ENCODE results near the gene CYBA. TPM values are rescaled to one million over a fixed set of nuclear protein-coding genes. Genes with fewer than 3 reads are reported as not detected.

CYBA gene
- total RNA-seq, 2 experiments from 2014 or later: 262 to 265 TPM

DNA sequence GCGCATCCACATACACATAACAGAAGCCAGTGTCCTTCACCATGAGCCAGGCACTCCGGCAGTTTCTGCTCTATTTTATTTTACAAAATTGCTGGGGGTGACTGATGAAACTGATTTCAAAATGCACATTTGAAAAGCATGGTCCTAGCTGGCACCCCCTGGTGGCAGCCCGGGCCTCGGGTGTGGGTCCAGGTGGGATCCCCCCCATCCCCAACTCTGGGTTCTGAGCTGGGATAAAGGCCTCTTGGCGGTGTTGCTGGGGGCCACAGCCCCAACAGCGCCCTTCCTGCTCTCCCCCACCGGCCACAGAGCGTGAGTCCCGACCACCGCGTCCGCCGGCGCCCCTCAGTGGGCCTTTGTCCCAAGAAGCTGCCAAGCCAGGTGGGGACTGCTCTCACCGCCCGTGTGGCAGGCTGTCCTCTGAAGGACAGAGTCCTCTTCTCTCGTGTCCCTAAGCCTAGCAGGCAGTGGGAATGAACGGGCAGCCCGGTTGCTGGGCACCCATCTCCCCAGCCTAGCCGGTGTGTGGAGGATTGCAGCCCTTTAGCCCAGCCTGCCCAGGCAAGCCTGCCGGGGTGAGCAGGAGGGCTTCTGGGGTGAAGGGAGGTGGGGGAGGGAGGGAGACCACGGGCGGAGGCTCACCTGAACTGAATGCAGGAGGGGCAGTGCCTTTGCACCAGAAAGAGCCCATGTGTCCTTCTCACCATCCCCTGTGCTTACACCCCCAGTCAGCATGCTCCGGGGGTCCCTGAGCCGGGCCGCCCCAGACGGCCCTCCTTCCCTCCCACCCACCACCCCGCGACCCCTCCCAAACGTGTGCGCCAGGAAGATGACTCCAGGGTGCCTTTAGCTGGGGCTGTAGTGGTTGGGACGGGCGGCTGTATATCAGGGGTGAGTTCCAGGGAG, 34.6 kb upstream of the CYBA start:
- Mint-ChIP-seq H3K27me3 (no peaks in the 10 kb centered on the region), H3K27ac (peak overlapping the region; percentile 49), H3K4me1 (ENCODE audit: low read depth) (peaks cover 39% of the 10 kb centered on the region), H3K4me3 (peak overlapping the region; percentile 74), H3K9me3 (no peaks in the 10 kb centered on the region), H3K36me3 (peaks cover 4% of the 10 kb centered on the region)
- ChIA-PET POLR2A (interaction anchor here (1.1 kb wide), 1 partner anchor 15 kb away, joined by 8 read pairs; no protein-coding TSS in a partner anchor), CTCF (interaction anchor here (0.9 to 4.2 kb wide), 8 partner anchors 10 to 115 kb away, joined by 3 to 36 read pairs (median 4); partner anchors contain the start of gene ZC3H18)
- intact Hi-C loops (cut with micrococcal nuclease): loop anchor here (1.0 to 10.0 kb wide), 4 partner anchors 16 to 96 kb away; partner anchors contain the start of genes IL17C and MVD
- peak; percentile 82 for DNase-seq

DNA sequence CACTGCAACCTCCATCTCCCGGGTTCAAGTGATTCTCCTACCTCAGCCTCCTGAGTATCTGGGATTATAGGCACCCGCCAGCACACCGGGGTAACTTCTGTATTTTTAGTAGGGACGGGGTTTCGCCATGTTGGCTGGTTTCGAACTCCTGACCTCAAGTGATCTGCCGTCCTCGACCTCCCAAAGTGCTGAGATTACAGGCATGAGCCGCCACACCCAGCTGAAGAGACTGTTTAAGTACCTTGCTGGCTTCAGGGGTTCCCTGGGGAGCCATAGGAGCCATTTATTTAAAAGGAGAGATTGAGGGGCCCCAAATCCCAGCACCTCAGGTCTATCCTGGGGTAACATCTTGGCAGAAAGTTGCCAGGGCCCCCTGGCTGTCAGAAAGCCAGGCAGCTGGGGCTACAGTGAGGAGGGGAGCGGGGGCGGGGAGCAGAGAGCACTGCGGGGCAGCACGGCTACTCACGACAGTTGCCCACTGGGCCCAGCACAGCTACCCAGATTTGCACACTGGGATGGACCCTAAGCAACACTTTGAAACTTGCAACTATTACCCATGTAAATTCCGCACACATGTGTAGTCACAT, 33.8 kb upstream of the CYBA start:
- peaks cover 4% of the 10 kb centered on the region for H3K36me3 Mint-ChIP-seq
- intact Hi-C loops (cut with micrococcal nuclease): loop anchor here (10.0 kb wide), 1 partner anchor 50 kb away; the partner anchor contains the start of gene IL17C
- CTCF ChIA-PET: interaction anchor here (0.7 to 4.2 kb wide), 6 partner anchors 12 to 115 kb away, joined by 3 to 36 read pairs (median 4); partner anchors contain the start of gene ZC3H18
- no peaks in the 10 kb centered on the region for H3K9me3 Mint-ChIP-seq
- no peak overlapping the region for H3K27ac Mint-ChIP-seq
- H3K4me3 Mint-ChIP-seq: peak overlapping the region; percentile 74
- H3K27me3 Mint-ChIP-seq: no peaks in the 10 kb centered on the region
- POLR2A ChIA-PET: interaction anchor here (1.1 kb wide), 1 partner anchor 16 kb away, joined by 8 read pairs; no protein-coding TSS in a partner anchor
- DNase-seq: no peak
- peaks cover 40% of the 10 kb centered on the region for H3K4me1 Mint-ChIP-seq (ENCODE audit: low read depth)

DNA sequence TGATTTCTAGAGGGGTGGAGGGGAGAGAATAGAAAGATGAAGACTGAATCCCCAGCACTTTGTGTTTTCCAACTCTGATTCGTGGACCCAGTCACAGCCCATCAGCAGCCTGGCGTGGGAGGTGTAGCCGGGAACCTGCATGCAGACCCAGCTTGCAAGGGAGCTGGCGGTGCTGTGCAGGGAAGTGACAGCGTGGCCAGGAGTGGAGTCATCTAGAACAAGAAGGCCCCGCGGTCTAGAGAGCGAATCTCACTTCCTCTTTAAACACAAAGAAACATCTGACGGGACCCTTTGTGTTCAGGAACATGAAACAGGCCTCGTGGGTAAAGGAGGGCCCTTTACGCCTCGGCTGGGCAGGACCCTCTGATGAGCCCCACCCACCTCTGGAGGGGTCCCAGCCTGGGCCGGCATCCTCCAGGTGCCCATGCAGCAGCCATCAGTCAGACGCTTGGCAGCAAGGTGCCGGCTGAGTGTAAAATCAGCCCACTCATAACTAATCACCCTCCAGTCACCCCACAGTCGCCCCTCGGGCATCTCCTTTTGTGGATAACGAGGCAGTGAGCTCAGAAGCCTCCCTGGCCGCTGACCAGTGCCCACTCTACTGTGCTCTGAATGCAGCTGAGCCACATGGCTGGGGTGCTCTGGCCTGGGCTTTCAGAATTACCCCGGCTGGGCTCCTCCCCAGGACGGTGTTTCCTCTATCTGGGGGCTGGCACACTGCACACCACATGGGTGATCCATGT, 31.0 kb upstream of the CYBA start:
- POLR2A ChIA-PET: interaction anchor here (0.5 to 2.3 kb wide), 3 partner anchors 18 to 93 kb away, joined by 3 to 16 read pairs (median 4); partner anchors contain the start of genes CTU2 and RNF166
- no peaks in the 10 kb centered on the region for H3K9me3 Mint-ChIP-seq

DNA sequence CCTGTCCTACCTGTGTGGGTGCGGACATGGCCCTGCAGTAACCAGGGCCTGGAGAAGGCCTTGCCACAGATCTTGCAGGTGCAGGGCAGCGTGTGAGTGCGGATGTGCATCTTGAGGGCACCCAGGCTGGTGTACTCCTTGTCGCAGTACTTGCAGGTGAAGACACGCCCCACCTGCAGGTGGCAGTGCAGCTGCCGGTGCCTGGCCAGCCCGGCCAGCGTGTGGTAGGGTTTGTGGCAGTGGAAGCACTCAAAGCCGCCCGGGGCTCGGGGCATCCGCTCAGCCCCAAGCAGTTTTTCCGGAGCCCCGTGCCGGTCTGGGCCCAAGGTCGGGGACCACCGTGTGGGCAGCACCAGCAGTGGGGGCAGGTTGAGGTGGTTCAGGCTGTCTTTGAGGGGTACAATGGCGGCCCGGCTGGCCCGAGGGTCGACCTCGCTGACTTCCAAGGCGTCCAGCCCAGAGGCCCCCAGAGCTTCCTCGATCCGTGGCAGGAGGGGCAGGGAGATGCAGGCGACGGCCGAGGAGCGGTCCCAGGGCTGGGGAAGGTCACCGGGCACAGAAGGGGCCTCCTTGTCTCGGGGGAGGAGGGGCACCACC, 30.3 kb upstream of the CYBA start:
- H3K9me3 Mint-ChIP-seq: no peaks in the 10 kb centered on the region
- H3K4me1 Mint-ChIP-seq (ENCODE audit: low read depth): peaks cover 40% of the 10 kb centered on the region
- ChIA-PET POLR2A (interaction anchor here (0.9 to 2.3 kb wide), 2 partner anchors 19 to 24 kb away, joined by 4 to 16 read pairs; partner anchors contain the start of genes CTU2 and RNF166), CTCF (interaction anchor here (0.6 to 1.5 kb wide), 6 partner anchors 11 to 527 kb away, joined by 3 to 4 read pairs (median 4); no protein-coding TSS in a partner anchor)
- H3K36me3 Mint-ChIP-seq: peaks cover 4% of the 10 kb centered on the region
- H3K4me3 Mint-ChIP-seq: peak overlapping the region; percentile 65
- H3K27me3 Mint-ChIP-seq: no peaks in the 10 kb centered on the region
- intact Hi-C loops (cut with micrococcal nuclease): loop anchor here (1.0 to 10.0 kb wide), 4 partner anchors 20 to 101 kb away; partner anchors contain the start of genes CYBA and IL17C
- peak; percentile 76 for DNase-seq
- peak overlapping the region; percentile 96 for H3K27ac Mint-ChIP-seq

More for the DNA sequence above, 31.0 kb upstream of the CYBA start:
- CTCF ChIA-PET: interaction anchor here (0.9 to 1.5 kb wide), 4 partner anchors 17 to 526 kb away, joined by 3 to 4 read pairs (median 4); no protein-coding TSS in a partner anchor
- Mint-ChIP-seq H3K36me3 (peaks cover 4% of the 10 kb centered on the region), H3K4me3 (peak overlapping the region; percentile 65), H3K27me3 (no peaks in the 10 kb centered on the region), H3K4me1 (ENCODE audit: low read depth) (peaks cover 40% of the 10 kb centered on the region), H3K27ac (peak overlapping the region; percentile 96)
- DNase-seq: peak; percentile 91
- intact Hi-C loops (cut with micrococcal nuclease): loop anchor here (1.0 to 10.0 kb wide), 4 partner anchors 19 to 100 kb away; partner anchors contain the start of genes CYBA and IL17C

DNA sequence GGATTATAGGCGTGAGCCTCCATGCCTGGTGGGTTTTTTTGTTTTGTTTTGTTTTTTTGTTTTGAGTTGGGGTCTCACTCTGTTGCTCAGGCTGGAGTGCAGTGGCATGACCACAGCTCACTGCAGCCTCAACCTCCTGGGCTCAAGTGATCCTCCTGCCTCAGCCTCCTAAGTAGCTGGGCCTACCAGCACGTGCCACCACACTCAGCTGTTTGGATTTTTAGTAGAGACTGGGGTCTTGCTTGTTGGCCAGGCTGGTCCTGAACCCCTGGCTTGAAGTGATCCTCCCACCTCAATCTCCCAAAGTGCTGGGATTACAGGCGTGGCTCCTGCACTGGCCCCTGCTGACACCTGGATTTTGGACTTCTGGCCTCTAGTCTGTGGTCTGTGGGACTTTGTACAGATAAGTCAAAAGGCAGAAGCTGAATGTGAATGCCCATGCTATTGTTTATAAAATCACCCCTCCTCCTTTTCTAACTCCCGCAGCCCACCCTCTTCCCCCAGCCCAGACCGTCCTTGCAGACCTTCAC, 29.8 kb upstream of the CYBA start:
- DNase-seq: no peak
- Mint-ChIP-seq H3K36me3 (peaks cover 4% of the 10 kb centered on the region), H3K27ac (peak overlapping the region; percentile 96), H3K9me3 (no peaks in the 10 kb centered on the region), H3K27me3 (no peaks in the 10 kb centered on the region), H3K4me1 (ENCODE audit: low read depth) (peaks cover 40% of the 10 kb centered on the region), H3K4me3 (peak overlapping the region; percentile 65)
- intact Hi-C loops (cut with micrococcal nuclease): loop anchor here (1.0 to 10.0 kb wide), 4 partner anchors 21 to 102 kb away; partner anchors contain the start of genes CYBA and IL17C
- POLR2A ChIA-PET: interaction anchor here (0.9 to 2.3 kb wide), 3 partner anchors 20 to 110 kb away, joined by 3 to 16 read pairs (median 4); partner anchors contain the start of genes CTU2, RNF166 and ZC3H18
- CTCF ChIA-PET: interaction anchor here (0.6 to 1.5 kb wide), 8 partner anchors 9 to 126 kb away, joined by 3 to 6 read pairs (median 4); no protein-coding TSS in a partner anchor

DNA sequence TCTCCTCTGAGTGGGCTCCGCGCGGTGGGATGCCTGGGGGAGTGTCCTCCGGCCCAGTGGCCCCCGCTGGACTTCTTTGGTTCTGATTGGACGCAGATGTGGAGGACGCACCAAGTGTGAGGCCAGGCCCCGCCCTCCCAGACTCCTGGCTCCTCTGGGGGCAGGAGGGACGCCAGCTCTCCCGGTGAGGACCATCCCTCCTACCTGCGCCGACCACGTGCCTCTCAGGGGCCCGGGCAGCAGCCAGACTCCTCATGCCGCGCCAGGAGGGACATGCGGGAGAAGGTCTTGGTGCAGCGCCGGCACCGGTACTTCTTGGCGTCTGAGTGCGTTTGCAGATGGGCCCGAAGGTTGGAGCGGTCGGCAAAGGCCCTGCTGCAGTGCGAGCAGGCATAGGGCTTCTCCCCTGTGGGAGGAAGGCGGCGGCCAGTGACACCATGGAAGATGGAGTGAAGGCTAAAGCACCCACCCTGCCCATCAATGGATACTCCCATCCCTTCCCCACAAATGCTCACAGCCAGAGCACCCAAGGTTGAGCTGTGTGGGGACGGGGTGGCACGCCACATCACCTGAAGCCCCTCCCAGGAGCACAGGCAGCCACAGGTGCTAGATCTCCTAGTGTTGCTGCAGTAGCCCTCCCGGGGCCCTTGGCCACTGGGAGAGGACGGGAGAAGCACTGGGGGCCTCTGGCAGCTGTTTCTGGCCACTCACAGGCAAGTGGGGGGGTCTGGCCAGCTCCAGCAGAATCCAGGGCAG, 27.5 kb upstream of the CYBA start:
- intact Hi-C loops (cut with micrococcal nuclease): no loop called here
- POLR2A ChIA-PET: no interaction called here
- H3K9me3 Mint-ChIP-seq: no peaks in the 10 kb centered on the region
- H3K4me3 Mint-ChIP-seq: no peak overlapping the region
- DNase-seq: no peak
- H3K27ac Mint-ChIP-seq: no peak overlapping the region
- H3K27me3 Mint-ChIP-seq: no peaks in the 10 kb centered on the region
- H3K36me3 Mint-ChIP-seq: peaks cover 7% of the 10 kb centered on the region
- CTCF ChIA-PET: interaction anchor here (1.0 kb wide), 1 partner anchor 13 kb away, joined by 3 read pairs; no protein-coding TSS in a partner anchor
- peaks cover 23% of the 10 kb centered on the region for H3K4me1 Mint-ChIP-seq (ENCODE audit: low read depth)

DNA sequence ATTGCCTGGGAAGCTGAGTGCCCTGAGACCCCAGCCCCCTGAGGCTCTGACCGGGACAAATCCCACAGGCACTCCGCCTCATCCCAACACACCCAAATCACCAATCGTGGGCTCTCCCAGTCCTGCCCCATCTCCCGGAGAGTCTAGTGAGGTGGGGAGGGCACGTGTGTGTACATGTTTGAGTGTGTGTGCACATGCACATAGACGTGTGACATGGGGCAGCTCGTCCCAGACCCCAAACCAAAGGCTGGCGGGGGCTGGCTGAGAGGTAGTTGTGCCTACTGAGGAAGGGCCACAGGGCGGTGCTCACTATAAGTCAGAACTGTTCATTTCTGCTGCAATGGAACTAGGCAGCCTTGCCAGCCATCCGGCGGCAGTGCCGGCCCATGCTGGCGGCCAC, 26.9 kb upstream of the CYBA start:
- POLR2A ChIA-PET: no interaction called here
- no peaks in the 10 kb centered on the region for H3K27me3 Mint-ChIP-seq
- H3K36me3 Mint-ChIP-seq: peaks cover 7% of the 10 kb centered on the region
- DNase-seq: no peak
- H3K27ac Mint-ChIP-seq: no peak overlapping the region
- intact Hi-C loops (cut with micrococcal nuclease): no loop called here
- CTCF ChIA-PET: interaction anchor here (1.0 kb wide), 1 partner anchor 14 kb away, joined by 3 read pairs; no protein-coding TSS in a partner anchor
- peaks cover 21% of the 10 kb centered on the region for H3K4me1 Mint-ChIP-seq (ENCODE audit: low read depth)
- no peak overlapping the region for H3K4me3 Mint-ChIP-seq
- H3K9me3 Mint-ChIP-seq: no peaks in the 10 kb centered on the region

DNA sequence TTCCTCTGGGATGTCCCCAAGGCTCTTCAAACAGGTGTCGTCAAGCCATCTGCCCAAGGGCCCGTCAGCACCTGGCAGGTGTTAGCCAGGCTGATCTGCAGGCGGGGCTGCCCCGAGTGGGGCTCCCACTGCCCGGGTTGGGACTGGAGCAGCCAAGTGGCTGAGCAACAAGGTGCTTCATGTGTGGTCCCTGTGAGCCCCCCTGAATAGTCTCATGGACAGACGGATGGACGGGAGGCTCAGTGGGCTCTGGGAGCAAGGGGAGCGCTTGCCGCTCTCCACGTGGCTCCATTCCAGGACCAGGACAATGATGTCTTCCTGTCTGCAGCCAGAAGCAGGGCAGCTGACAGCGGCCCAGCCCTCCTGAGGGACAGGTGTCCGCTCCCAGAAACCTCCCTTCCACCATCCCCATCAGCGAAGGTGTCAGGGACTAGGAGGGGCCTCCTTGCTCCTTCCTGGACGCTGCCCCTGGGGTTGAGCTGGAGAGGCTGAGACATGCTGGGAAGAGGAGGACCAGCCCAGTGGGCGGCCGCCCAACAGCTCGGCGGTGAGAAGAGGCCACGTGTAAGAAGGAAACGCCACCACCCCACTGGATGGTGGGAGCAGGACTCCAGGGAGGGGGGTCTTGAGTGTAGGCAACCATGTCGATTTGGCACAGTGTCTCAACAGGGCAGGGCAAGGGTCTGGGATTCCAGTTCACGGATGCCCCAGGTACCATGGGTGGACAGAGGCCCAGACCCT, 25.8 kb upstream of the CYBA start:
- no peaks in the 10 kb centered on the region for H3K9me3 Mint-ChIP-seq
- CTCF ChIA-PET: interaction anchor here (1.0 kb wide), 1 partner anchor 15 kb away, joined by 3 read pairs; no protein-coding TSS in a partner anchor
- POLR2A ChIA-PET: no interaction called here
- peaks cover 5% of the 10 kb centered on the region for H3K36me3 Mint-ChIP-seq
- no peak overlapping the region for H3K27ac Mint-ChIP-seq
- no peaks in the 10 kb centered on the region for H3K27me3 Mint-ChIP-seq
- H3K4me1 Mint-ChIP-seq (ENCODE audit: low read depth): peaks cover 12% of the 10 kb centered on the region
- no peak for DNase-seq
- H3K4me3 Mint-ChIP-seq: no peak overlapping the region
- intact Hi-C loops (cut with micrococcal nuclease): no loop called here

DNA sequence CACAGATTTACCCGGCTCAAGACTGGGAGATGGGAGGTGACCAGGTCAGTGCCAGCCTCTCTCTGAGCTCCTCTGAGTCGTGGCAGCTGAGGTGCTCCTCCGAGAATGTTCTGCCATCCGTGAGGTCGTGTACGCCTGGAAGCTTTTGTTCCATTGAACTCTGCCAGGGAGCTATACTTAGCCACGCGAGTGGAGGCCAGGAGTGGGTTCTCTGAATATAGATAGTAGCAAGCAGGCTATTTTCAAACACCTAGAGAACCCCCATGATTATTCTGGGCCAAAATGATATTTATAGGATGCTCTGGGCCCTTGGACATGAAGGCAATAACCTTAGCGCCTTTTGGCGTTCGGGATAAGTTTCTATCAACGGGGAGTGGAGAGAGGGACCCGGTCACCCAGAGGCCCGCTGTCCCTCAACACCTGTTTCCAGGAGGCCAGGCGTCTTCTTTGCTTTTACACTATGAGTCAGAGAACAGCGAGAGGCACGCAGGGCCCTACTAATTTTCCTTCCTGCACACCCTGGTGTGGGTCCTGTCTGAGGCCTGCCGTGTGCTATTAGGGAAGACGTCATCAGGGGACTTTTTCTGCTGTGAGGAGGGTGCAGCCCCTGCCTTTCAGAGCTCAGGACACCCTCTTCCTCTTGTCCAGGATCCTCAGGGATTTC, 23.0 kb upstream of the CYBA start:
- no peak for DNase-seq
- ChIA-PET CTCF (no interaction called here), POLR2A (no interaction called here)
- no peaks in the 10 kb centered on the region for H3K27me3 Mint-ChIP-seq
- no peak overlapping the region for H3K27ac Mint-ChIP-seq
- intact Hi-C loops (cut with micrococcal nuclease): no loop called here
- no peak overlapping the region for H3K4me3 Mint-ChIP-seq
- no peaks in the 10 kb centered on the region for H3K4me1 Mint-ChIP-seq (ENCODE audit: low read depth)
- H3K9me3 Mint-ChIP-seq: no peaks in the 10 kb centered on the region
- peaks cover 3% of the 10 kb centered on the region for H3K36me3 Mint-ChIP-seq

Measured in activated CD4-positive, alpha-beta memory T cell treated with anti-CD3 and anti-CD28 coated beads for 36 hours (primary cell).